ENCODE measurements around the gene SMIM35. TPM values are rescaled to one million over a fixed set of nuclear protein-coding genes. Genes with fewer than 3 reads are reported as not detected.

SMIM35 gene
- total and polyA plus RNA-seq, 8 donors, result 0.20 to 1.1 (median 0.55) TPM; not detected in 2

- DNase-seq (no peak), ATAC-seq (no peak)
- intact Hi-C loops (cut with DNase I), result no loop called here
- Histone ChIP-seq H3K27ac (no peak overlapping the region), H3K4me3 (no peak overlapping the region), H3K27me3 (no peaks in the 10 kb centered on the region), H3K36me3 (no peaks in the 10 kb centered on the region), H3K4me1 (peaks cover 0 to 22% of the 10 kb centered on the region in 2 donors), H3K9me3 (peaks cover 0 to 20% of the 10 kb centered on the region in 2 donors)
- TF ChIP-seq CTCF (IDR thresholded peaks at IDR 0.05), result no peak
These were observed 69.7 kb downstream of the SMIM35 start for GRCh38 chr11:118017111-118017510.

GRCh38 chr11:118016104-118016503 is 70.7 kb downstream of the SMIM35 start:
- no peak overlapping the region for H3K4me3 ChIP-seq
- intact Hi-C loops (cut with DNase I), result no loop called here
- no peak for ATAC-seq
- DNase-seq, result no peak
- no peak for TF ChIP-seq CTCF (IDR thresholded peaks at IDR 0.05)
- peaks cover 0 to 15% of the 10 kb centered on the region in 2 donors for H3K9me3 ChIP-seq
- no peak overlapping the region for H3K27ac ChIP-seq
- no peaks in the 10 kb centered on the region for H3K27me3 ChIP-seq
- H3K4me1 ChIP-seq, result peaks cover 0 to 32% of the 10 kb centered on the region in 2 donors
- no peaks in the 10 kb centered on the region for H3K36me3 ChIP-seq

GRCh38 chr11:118015385-118015841 is 71.3 kb downstream of the SMIM35 start:
- intact Hi-C loops (cut with DNase I), result no loop called here
- H3K27me3 ChIP-seq, result no peaks in the 10 kb centered on the region
- H3K36me3 ChIP-seq, result no peaks in the 10 kb centered on the region
- H3K4me3 ChIP-seq, result no peak overlapping the region
- H3K27ac ChIP-seq, result no peak overlapping the region
- H3K4me1 ChIP-seq, result peaks cover 0 to 38% of the 10 kb centered on the region in 2 donors
- peaks cover 0 to 9% of the 10 kb centered on the region in 2 donors for H3K9me3 ChIP-seq
- no peak for TF ChIP-seq CTCF (IDR thresholded peaks at IDR 0.05)
- DNase-seq (no peak), ATAC-seq (no peak)

DNA sequence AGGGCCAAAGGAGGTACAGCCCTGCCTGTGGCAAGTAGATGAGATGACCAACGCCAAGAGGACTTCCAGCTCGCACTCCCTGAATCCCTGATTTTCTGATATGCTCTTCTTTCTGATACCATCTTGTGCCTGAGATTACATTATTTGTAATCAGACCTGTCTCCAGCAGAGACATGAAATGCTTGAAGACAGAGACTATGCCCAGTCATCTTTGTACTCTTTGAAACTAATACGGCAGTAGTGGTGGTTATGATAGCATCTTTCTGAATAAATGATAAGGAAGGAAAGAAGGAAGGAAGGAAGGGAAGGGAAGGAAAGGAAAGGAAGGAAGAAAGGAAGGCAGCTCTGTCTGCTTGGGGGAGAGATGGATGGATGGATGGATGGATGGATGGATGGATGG is 72.7 kb downstream of the SMIM35 start:
- TF ChIP-seq CTCF (IDR thresholded peaks at IDR 0.05), result no peak

GRCh38 chr11:118012083-118012669 is 74.6 kb downstream of the SMIM35 start:
- peak in 1 of 2 donors; percentile 8 for TF ChIP-seq CTCF (IDR thresholded peaks at IDR 0.05)
- peaks cover 0 to 1% of the 10 kb centered on the region in 2 donors for H3K9me3 ChIP-seq
- ATAC-seq (peak; percentile 68), DNase-seq (peak in 1 of 4 donors; percentile 64)
- H3K27ac ChIP-seq, result peak overlapping the region; percentile 21 to 85
- no peaks in the 10 kb centered on the region for H3K36me3 ChIP-seq
- H3K27me3 ChIP-seq, result no peaks in the 10 kb centered on the region
- no peak overlapping the region for H3K4me3 ChIP-seq
- intact Hi-C loops (cut with DNase I), result no loop called here
- peaks cover 0 to 71% of the 10 kb centered on the region in 2 donors for H3K4me1 ChIP-seq

More for the DNA sequence above, 72.7 kb downstream of the SMIM35 start:
- intact Hi-C loops (cut with DNase I), result no loop called here
- Histone ChIP-seq H3K36me3 (no peaks in the 10 kb centered on the region), H3K27me3 (no peaks in the 10 kb centered on the region), H3K27ac (no peak overlapping the region), H3K4me3 (no peak overlapping the region), H3K9me3 (peaks cover 0 to 8% of the 10 kb centered on the region in 2 donors), H3K4me1 (peaks cover 0 to 52% of the 10 kb centered on the region in 2 donors)
- DNase-seq (no peak), ATAC-seq (no peak)

Data from left lung (tissue), 10 donors.